Suprapubic skin (tissue), 4 donors: ENCODE results near the gene SOS1. TPM values are rescaled to one million over a fixed set of nuclear protein-coding genes. Genes with fewer than 3 reads are reported as not detected.

Source experiments
- DNase-seq, 2 donors: peaks; one replicate each; pipeline ENCODE4 v3.0.0-alpha.2; 2019; ENCODE audit warnings: low spot score in 2 of 2
- H3K27ac ChIP-seq: fragments of 200-600 bp; sonication (generic); one replicate; pipeline ENCODE4 v1.5.1; 2019
- H3K27me3 ChIP-seq: fragments of 200-600 bp; sonication (generic); one replicate; pipeline ENCODE4 v1.5.1; 2019
- H3K36me3 ChIP-seq: fragments of 200-600 bp; sonication (generic); one replicate; pipeline ENCODE4 v1.5.1; 2019
- H3K4me1 ChIP-seq: fragments of 200-600 bp; sonication (generic); one replicate; pipeline ENCODE4 v1.5.1; 2019
- H3K4me3 ChIP-seq: fragments of 200-600 bp; sonication (generic); one replicate; pipeline ENCODE4 v1.5.1; 2019; ENCODE audit warnings: mild to moderate bottlenecking
- H3K9me3 ChIP-seq: fragments of 200-600 bp; sonication (generic); one replicate; pipeline ENCODE4 v1.5.1; 2019
- EP300 ChIP-seq: sonication (generic); formaldehyde crosslinking; IDR thresholded peaks from one replicate; pipeline ENCODE4 v1.6.1; 2017; ENCODE audit warnings: antibody characterized with exemption
- POLR2A ChIP-seq, 2 donors: fragments of 450-650 bp; IDR thresholded peaks; one replicate each; pipeline ENCODE4 v1.6.1; 2017; ENCODE audit warnings: antibody characterized with exemption in 2 of 2, mild to moderate bottlenecking in 2 of 2, moderate library complexity in 2 of 2
- POLR2AphosphoS5 ChIP-seq, 3 donors: sonication (generic); formaldehyde crosslinking; IDR thresholded peaks; one replicate each; pipeline ENCODE4 v1.6.1; 2017; ENCODE audit warnings: antibody characterized with exemption in 3 of 3
- WGBS: methylation state at CpG from one replicate; pipeline ENCODE4 v1.1.5; 2018; 5-methylcytosine and 5-hydroxymethylcytosine counted together
- total RNA-seq, 4 donors: library from RNA; depleted of rRNA; stranded (reverse); fragments of >200 nt; gene quantifications; one replicate each; pipeline ENCODE4 v1.1.0, GENCODE V29; 2016
- TF ChIP-seq, protein P1 (sequence below), 2 donors: fragments of 200-600 bp in 1 of 2; fragments of 450-650 bp in 1 of 2; sonication (generic) in 1 of 2; IDR thresholded peaks; one replicate each; pipeline ENCODE4 v1.5.1; 2016 to 2019; ENCODE audit warnings: antibody characterized with exemption in 2 of 2, mild to moderate bottlenecking in 1 of 2, moderate library complexity in 1 of 2

The SOS1 gene
- total RNA-seq, 4 donors from 2014 or later, result 18.3 to 38.3 (median 27.7) TPM

GRCh38 chr2:39115556-39115955 is 5.3 kb downstream of the SOS1 start:
- TF ChIP-seq POLR2AphosphoS5 (IDR thresholded peaks at IDR 0.05), result no peak
- TF ChIP-seq, protein P1, sequence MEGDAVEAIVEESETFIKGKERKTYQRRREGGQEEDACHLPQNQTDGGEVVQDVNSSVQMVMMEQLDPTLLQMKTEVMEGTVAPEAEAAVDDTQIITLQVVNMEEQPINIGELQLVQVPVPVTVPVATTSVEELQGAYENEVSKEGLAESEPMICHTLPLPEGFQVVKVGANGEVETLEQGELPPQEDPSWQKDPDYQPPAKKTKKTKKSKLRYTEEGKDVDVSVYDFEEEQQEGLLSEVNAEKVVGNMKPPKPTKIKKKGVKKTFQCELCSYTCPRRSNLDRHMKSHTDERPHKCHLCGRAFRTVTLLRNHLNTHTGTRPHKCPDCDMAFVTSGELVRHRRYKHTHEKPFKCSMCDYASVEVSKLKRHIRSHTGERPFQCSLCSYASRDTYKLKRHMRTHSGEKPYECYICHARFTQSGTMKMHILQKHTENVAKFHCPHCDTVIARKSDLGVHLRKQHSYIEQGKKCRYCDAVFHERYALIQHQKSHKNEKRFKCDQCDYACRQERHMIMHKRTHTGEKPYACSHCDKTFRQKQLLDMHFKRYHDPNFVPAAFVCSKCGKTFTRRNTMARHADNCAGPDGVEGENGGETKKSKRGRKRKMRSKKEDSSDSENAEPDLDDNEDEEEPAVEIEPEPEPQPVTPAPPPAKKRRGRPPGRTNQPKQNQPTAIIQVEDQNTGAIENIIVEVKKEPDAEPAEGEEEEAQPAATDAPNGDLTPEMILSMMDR (IDR thresholded peaks at IDR 0.05), result no peak
- TF ChIP-seq EP300, result no peak
- no peak for TF ChIP-seq POLR2A (IDR thresholded peaks at IDR 0.05)
- Histone ChIP-seq H3K27ac (no peak overlapping the region), H3K4me1 (peaks cover 22% of the 10 kb centered on the region), H3K36me3 (peaks cover 6% of the 10 kb centered on the region), H3K27me3 (no peaks in the 10 kb centered on the region), H3K9me3 (no peaks in the 10 kb centered on the region), H3K4me3 (no peak overlapping the region)
- WGBS, result 84% methylated on average over 1 of the region's 1 CpG
- no peak for DNase-seq

DNA sequence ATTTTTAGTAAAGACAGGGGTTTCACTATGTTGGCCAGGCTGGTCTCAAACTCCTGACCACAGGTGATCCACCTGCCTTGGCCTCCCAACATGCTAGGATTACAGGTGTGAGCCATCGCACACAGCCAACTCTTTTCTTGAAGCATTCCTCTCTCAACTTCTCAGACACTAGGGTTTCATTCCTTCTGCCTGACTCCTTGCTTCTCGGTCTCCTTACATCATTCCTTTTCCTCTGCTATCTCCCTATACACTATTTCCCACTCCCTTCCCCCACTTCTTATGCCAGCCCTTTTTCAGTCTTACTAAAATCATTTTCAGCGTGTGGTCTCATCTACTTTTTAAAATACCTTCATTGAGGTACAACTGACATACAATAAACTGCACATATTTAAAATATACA is 6.1 kb downstream of the SOS1 start:
- Histone ChIP-seq H3K9me3 (no peaks in the 10 kb centered on the region), H3K4me1 (peaks cover 22% of the 10 kb centered on the region)
- TF ChIP-seq, protein P1 (IDR thresholded peaks at IDR 0.05), result no peak
- TF ChIP-seq EP300, result no peak
- TF ChIP-seq POLR2AphosphoS5 (IDR thresholded peaks at IDR 0.05), result no peak
- TF ChIP-seq POLR2A (IDR thresholded peaks at IDR 0.05), result no peak

DNA sequence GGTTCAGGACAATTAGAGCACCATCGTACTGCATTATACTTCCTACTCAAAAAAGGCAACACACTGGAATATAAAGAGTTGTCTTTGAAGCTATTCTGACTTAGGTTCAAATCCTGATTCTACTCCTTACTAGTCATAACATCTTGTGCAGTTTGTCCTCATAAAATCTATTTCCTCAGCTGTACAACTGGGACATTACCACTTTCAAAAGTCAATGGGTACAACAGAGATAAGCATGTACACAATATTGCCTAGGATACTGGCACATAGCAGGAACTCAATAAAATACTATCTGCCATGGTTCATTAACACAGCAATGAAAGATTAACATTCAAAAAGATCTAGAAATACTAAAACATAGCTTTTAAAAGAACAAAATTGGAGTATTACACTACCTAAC is 11.3 kb downstream of the SOS1 start:
- no peak overlapping the region for H3K27ac ChIP-seq
- DNase-seq, result no peak
- WGBS, result 88% methylated on average over 1 of the region's 1 CpG
- no peak overlapping the region for H3K4me3 ChIP-seq
- TF ChIP-seq, protein P1 (IDR thresholded peaks at IDR 0.05), result no peak
- TF ChIP-seq EP300 (no peak), POLR2AphosphoS5 (IDR thresholded peaks at IDR 0.05) (no peak), POLR2A (IDR thresholded peaks at IDR 0.05) (no peak)
- peaks cover 10% of the 10 kb centered on the region for H3K4me1 ChIP-seq
- peaks cover 6% of the 10 kb centered on the region for H3K36me3 ChIP-seq
- H3K9me3 ChIP-seq, result no peaks in the 10 kb centered on the region
- no peaks in the 10 kb centered on the region for H3K27me3 ChIP-seq

More for the DNA sequence above, 6.1 kb downstream of the SOS1 start:
- DNase-seq, result no peak
- Histone ChIP-seq H3K27me3 (no peaks in the 10 kb centered on the region), H3K27ac (no peak overlapping the region), H3K36me3 (peaks cover 6% of the 10 kb centered on the region), H3K4me3 (no peak overlapping the region)
- 94% methylated on average over 3 of the region's 3 CpGs for WGBS

DNA sequence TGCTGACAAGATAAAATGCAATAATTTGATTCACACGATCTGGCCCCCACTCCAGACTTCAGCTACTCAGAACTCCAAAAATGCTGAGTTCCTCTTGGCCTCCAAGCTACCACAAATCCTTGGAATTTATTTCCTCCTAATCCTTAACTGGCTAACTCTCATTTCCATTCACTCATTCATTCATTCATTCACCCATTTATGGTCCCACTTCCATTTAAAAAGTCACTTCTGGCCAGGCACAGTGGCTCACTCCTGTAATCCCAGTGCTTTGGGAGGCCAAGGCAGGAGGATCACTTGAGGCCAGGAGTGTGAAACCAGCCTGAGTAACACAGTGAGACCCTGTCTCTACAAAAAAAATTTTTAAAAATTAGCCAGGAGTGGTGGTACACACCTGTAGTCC is 12.5 kb downstream of the SOS1 start:
- 65% methylated on average over 1 of the region's 1 CpG for WGBS

GRCh38 chr2:39107724-39108273 is 13.1 kb downstream of the SOS1 start:
- no peaks in the 10 kb centered on the region for H3K27me3 ChIP-seq
- no peaks in the 10 kb centered on the region for H3K9me3 ChIP-seq
- TF ChIP-seq EP300 (no peak), POLR2AphosphoS5 (IDR thresholded peaks at IDR 0.05) (no peak), POLR2A (IDR thresholded peaks at IDR 0.05) (no peak)
- TF ChIP-seq, protein P1 (IDR thresholded peaks at IDR 0.05), result no peak
- no peak for DNase-seq
- no peak overlapping the region for H3K4me3 ChIP-seq
- H3K4me1 ChIP-seq, result peaks cover 10% of the 10 kb centered on the region
- H3K27ac ChIP-seq, result no peak overlapping the region
- 53% methylated on average over 2 of the region's 2 CpGs for WGBS
- peaks cover 6% of the 10 kb centered on the region for H3K36me3 ChIP-seq

More for the DNA sequence above, 12.5 kb downstream of the SOS1 start:
- H3K36me3 ChIP-seq, result peaks cover 6% of the 10 kb centered on the region
- peaks cover 10% of the 10 kb centered on the region for H3K4me1 ChIP-seq
- H3K4me3 ChIP-seq, result no peak overlapping the region
- H3K27me3 ChIP-seq, result no peaks in the 10 kb centered on the region
- TF ChIP-seq EP300, result no peak
- TF ChIP-seq POLR2A (IDR thresholded peaks at IDR 0.05), result no peak
- TF ChIP-seq, protein P1 (IDR thresholded peaks at IDR 0.05), result no peak
- no peak for TF ChIP-seq POLR2AphosphoS5 (IDR thresholded peaks at IDR 0.05)
- no peak for DNase-seq
- no peaks in the 10 kb centered on the region for H3K9me3 ChIP-seq
- no peak overlapping the region for H3K27ac ChIP-seq
